ENCODE measurements around the gene DOCK4.

DNA sequence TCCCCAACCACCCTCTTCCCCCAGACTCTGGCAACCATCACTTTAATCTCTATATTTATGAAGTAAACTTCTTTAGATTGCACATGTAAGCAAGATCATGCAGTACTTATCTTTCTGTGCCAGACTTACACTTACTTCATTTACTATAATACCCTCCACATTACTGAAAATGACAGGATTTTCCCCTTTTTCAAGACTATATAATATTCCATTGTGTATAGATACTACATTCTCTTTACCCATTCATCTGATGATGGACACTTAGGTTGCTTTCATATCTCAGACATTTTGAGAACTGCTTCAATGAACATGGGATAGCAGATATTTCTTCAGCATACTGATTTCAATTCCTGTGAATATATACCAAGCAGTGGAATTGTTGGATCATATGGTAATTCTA, 4.4 kb downstream of the DOCK4 start:
- TF ChIP-seq, protein P1, sequence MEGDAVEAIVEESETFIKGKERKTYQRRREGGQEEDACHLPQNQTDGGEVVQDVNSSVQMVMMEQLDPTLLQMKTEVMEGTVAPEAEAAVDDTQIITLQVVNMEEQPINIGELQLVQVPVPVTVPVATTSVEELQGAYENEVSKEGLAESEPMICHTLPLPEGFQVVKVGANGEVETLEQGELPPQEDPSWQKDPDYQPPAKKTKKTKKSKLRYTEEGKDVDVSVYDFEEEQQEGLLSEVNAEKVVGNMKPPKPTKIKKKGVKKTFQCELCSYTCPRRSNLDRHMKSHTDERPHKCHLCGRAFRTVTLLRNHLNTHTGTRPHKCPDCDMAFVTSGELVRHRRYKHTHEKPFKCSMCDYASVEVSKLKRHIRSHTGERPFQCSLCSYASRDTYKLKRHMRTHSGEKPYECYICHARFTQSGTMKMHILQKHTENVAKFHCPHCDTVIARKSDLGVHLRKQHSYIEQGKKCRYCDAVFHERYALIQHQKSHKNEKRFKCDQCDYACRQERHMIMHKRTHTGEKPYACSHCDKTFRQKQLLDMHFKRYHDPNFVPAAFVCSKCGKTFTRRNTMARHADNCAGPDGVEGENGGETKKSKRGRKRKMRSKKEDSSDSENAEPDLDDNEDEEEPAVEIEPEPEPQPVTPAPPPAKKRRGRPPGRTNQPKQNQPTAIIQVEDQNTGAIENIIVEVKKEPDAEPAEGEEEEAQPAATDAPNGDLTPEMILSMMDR (conservative IDR thresholded peaks at IDR 0.05 in 1 of 2, IDR thresholded peaks at IDR 0.05 in 1 of 2; ENCODE audit: extremely low read depth in 1 of 2, insufficient read depth in 1 of 2, low read depth in 1 of 2, low read length in 2 of 2) = no peak
- TF ChIP-seq EZH2 (IDR thresholded peaks at IDR 0.05; ENCODE audit: borderline replicate concordance, low read length) = no peak

Measured in mammary epithelial cell (primary cell).